T-helper 2 cell treated with Interferon-gamma antibody and Interleukin-4, amounts not matched to agents 5 μg/mL and 100 μg/mL, for 36 hours (primary cell): ENCODE data around the gene PHLDB2.

Experiments
- DNase-seq: peaks from one replicate; pipeline ENCODE4 v3.0.0; 2021; ENCODE audit warnings: low spot score
- H3K27ac Mint-ChIP-seq: one replicate; pipeline ENCODE4 v1.8.0; 2021; ENCODE audit warnings: mild to moderate bottlenecking, mixed read lengths
- H3K27me3 Mint-ChIP-seq: one replicate; pipeline ENCODE4 v1.8.0; 2021; ENCODE audit warnings: low read depth, mixed read lengths
- H3K36me3 Mint-ChIP-seq: one replicate; pipeline ENCODE4 v1.8.0; 2021; ENCODE audit warnings: low read depth, mixed read lengths
- H3K4me1 Mint-ChIP-seq: one replicate; pipeline ENCODE4 v1.8.0; 2021; ENCODE audit warnings: low read depth, mixed read lengths
- H3K4me3 Mint-ChIP-seq: one replicate; pipeline ENCODE4 v1.8.0; 2022; ENCODE audit warnings: mild to moderate bottlenecking, moderate library complexity, mixed read lengths
- H3K9me3 Mint-ChIP-seq: one replicate; pipeline ENCODE4 v1.8.0; 2021; ENCODE audit warnings: mixed read lengths

Gene PHLDB2

DNA sequence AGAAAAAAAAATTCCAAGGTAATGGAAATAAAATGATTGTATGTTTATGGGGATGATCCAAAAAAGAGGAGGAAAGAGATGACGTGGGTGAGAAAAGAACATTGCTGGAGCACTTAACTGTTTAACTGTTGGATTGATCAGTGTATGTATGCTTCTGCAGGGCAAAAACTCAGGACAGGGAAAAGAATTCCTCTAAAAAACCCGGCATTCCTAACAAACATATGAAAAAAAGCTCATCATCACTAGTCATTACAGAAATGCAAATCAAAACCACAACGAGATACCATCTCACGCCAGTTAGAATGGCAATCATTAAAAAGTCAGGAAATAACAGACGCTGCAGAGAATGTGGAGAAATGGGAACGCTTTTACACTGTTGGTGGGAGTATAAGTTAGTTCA lies 1.6 kb upstream of the PHLDB2 start:
- no peak for DNase-seq
- Mint-ChIP-seq H3K27me3 (peaks cover 66% of the 10 kb centered on the region), H3K4me3 (no peak overlapping the region), H3K4me1 (peaks cover 15% of the 10 kb centered on the region), H3K27ac (no peak overlapping the region), H3K36me3 (no peaks in the 10 kb centered on the region), H3K9me3 (no peaks in the 10 kb centered on the region)

DNA sequence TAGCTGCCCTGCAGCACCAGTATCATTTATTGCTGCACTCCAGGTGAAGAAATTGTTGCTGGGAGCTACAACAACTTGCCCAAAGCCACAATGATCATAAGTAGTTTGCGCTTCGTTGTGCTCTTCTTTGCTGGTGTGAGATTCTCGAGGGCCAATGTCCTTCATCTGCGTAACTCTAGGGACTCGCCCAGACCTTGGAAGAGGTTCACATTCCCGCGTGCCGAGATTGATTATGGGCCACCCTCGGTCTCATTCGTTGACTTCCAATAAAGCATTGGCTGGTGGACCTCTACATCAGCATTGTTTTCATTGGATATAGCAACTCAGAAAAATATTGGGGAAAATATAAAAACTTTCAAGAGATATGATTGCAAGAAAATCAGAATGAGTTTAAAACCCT lies 423 bp upstream of the PHLDB2 start:
- DNase-seq, result no peak
- H3K9me3 Mint-ChIP-seq, result no peaks in the 10 kb centered on the region
- H3K27me3 Mint-ChIP-seq, result peaks cover 74% of the 10 kb centered on the region
- H3K4me1 Mint-ChIP-seq, result peaks cover 15% of the 10 kb centered on the region
- H3K4me3 Mint-ChIP-seq, result peak overlapping the region; percentile 69
- H3K36me3 Mint-ChIP-seq, result no peaks in the 10 kb centered on the region
- no peak overlapping the region for H3K27ac Mint-ChIP-seq

DNA sequence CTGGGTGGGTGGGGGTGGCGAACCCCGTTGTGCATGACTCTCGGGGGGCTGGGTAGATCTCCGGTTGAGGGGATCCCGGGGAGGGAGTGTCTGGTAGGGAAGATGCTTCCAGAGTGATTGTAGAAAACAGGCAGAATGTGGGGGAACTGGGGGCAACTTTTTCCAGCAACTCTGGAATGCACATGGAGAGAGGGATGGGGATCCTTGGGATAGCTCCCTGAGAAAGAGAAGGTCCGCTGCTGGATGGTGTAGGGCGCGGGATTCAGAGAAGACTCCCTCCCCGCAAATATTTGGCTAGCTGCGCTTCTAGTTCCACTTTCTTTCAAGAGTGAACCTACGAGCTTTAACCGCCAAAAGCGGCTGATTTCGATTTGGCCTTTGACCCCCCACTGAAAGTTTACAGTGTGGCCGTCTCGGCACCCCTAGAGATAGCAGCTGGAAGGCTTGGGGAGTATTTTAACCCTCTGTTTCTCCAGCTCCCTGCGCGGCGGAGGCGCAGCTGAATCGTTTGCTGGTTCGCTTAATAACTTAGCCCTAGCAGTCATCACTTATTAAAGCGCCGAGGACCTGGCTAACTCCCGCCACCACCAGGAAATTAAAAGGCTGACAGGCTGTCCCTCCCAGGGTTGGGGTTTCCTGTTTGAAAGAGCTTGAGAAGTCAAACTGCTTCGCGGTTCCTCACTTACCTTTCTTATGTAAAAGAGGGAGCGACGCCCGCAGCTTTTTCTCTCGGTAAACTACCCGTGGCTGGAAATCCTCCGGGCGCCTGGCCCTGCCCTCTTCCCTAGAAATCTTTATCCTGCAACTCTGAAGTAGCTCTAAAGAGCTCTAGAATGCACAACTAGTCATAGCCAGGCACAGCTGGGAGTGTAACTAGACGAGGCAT lies 1.2 kb downstream of the PHLDB2 start:
- Mint-ChIP-seq H3K36me3 (no peaks in the 10 kb centered on the region), H3K9me3 (no peaks in the 10 kb centered on the region), H3K27ac (peak overlapping the region; percentile 62), H3K4me1 (peaks cover 15% of the 10 kb centered on the region), H3K4me3 (peak overlapping the region; percentile 91), H3K27me3 (peaks cover 74% of the 10 kb centered on the region)
- DNase-seq, result peak; percentile 46

DNA sequence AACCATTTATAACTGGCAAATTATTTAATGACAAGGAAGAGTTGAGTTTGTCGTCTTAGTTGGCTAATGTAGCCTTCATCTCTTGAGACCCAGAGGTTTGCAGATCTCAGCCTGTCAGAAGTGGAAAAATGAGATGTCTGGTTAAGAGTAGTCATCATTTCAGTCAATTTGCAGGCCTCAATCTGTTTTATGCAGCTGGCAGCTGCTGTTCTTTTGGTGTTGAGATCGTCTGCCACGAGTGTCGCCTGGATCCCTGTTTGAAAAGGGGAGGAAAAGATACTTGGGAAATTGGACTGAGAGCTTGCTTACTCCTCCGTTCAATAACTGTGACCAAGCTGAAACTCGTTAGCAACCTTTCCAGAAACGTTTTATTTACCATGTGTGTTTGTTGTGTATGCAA lies 2.3 kb downstream of the PHLDB2 start:
- no peak for DNase-seq

DNA sequence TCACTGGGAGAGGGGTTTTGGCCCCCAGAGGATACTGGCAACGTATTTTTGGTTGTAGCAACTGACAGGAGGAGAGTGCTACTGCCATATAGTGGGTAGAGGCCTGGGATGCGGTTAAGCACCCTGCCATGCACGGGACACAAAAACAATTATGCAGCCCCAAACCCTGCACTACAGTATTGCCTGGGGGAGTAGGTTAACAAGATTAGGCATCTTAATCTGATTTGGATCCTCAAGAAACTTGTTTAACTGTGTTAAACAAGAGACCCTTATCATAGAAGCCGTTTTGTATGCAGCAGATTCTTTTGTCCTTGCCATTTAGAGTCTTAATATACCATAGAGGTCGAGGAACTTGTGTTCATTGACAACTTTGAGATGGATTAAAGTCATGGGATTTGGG lies 3.4 kb downstream of the PHLDB2 start:
- peaks cover 63% of the 10 kb centered on the region for H3K27me3 Mint-ChIP-seq
- H3K9me3 Mint-ChIP-seq, result no peaks in the 10 kb centered on the region
- H3K4me1 Mint-ChIP-seq, result peaks cover 15% of the 10 kb centered on the region
- no peak for DNase-seq
- H3K27ac Mint-ChIP-seq, result no peak overlapping the region
- H3K4me3 Mint-ChIP-seq, result no peak overlapping the region
- H3K36me3 Mint-ChIP-seq, result no peaks in the 10 kb centered on the region

More for the DNA sequence above, 2.3 kb downstream of the PHLDB2 start:
- Mint-ChIP-seq H3K36me3 (no peaks in the 10 kb centered on the region), H3K27ac (no peak overlapping the region), H3K4me1 (peaks cover 15% of the 10 kb centered on the region), H3K9me3 (no peaks in the 10 kb centered on the region), H3K4me3 (peak overlapping the region; percentile 91), H3K27me3 (peaks cover 71% of the 10 kb centered on the region)

DNA sequence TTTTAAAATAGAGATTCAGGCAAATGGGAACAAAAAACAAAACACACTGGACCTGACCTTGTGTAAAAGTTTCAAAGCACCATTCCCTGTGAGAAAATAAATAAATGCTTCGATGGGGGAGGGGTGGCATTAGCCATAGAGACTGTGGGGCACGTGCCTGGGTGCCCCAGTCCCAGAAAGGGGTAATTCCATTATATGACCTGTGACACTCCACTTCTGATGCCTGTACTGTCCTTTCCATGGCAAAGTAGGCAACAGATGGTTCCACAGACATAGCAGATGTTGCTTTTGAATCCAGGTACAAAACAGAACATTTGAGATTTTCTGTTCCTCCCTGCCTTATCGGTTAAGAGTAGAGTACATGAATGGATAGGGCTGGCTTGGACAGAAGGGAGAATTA lies 3.9 kb downstream of the PHLDB2 start:
- no peak overlapping the region for H3K27ac Mint-ChIP-seq
- peaks cover 13% of the 10 kb centered on the region for H3K4me1 Mint-ChIP-seq
- peaks cover 57% of the 10 kb centered on the region for H3K27me3 Mint-ChIP-seq
- no peaks in the 10 kb centered on the region for H3K36me3 Mint-ChIP-seq
- H3K9me3 Mint-ChIP-seq, result no peaks in the 10 kb centered on the region
- DNase-seq, result no peak
- H3K4me3 Mint-ChIP-seq, result no peak overlapping the region

DNA sequence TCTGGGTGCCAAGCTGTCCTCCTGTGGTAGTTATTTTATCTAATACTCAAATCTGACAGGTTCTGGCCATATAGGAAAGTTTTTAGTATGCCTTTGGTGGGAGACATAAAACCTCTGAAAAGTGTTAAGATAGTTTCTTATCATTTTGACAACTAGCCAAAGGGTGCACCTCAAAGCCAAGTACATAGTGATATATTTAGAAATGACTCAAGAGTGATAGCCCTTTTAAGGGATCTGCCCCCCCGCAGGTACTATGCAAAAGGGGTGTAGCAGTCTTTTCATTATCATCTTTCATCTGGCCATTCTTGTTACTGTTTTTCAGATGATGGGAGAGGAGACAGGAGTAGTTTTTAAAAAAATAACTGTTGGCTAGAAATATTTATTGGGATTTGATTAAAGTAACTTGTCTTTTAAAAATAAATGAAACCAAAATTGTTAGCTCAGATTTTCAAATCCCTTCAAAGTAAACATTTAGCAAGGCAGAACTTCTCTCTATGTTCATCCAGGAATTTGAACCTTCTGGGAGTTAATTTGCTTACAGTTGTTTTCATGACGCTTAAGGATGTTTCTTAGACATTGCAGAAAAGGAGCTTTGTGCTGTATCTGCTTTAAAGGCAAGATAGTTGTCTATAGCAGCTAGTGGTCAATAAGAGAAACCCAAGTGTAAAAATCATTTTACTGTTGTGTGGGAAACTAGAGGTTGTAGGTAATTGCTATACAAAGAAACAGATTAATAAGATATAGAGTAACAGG lies 5.1 kb downstream of the PHLDB2 start:
- Mint-ChIP-seq H3K36me3 (no peaks in the 10 kb centered on the region), H3K4me3 (no peak overlapping the region), H3K9me3 (no peaks in the 10 kb centered on the region), H3K27me3 (peaks cover 49% of the 10 kb centered on the region), H3K4me1 (peaks cover 12% of the 10 kb centered on the region), H3K27ac (no peak overlapping the region)
- DNase-seq, result no peak

DNA sequence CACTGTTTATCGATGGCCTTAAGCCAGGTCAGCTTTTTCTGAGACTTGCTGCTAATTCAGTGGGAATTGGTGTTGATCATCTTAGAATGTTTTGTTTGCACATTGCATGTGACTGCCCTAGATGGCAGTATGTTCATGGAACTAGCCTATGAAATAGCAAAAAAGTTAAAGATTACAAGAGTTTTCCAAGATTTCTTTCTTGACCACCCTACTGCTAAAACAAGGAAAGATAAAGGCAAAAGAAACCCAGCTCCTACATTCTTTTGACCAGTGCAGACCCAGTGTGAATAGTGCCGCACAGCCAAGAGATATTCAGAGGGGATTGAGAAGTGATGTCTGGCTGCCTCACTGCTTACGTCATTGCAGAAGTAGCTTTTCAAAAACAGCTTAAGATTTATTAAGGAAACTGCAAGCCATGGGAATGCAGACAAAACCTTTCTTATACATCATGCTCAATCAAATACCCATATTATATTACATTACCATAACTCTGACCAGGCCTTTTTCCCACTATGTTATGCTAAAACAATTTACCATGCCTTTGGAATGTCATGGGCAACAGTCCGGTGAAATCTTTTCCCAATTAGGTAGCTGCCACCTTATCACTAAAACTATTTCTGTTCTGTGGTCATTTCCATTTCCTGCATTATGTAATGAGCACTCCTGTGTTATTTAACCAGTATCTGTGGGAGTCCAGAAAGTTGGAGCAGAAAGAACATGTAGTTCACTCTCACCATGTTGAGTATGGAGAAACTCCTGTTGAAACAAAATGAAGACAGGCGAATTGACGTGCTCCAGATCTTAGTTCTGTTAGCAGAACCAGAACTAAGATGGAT lies 6.0 kb downstream of the PHLDB2 start:
- Mint-ChIP-seq H3K27me3 (peaks cover 50% of the 10 kb centered on the region), H3K27ac (no peak overlapping the region), H3K4me1 (peaks cover 9% of the 10 kb centered on the region), H3K9me3 (no peaks in the 10 kb centered on the region), H3K4me3 (no peak overlapping the region), H3K36me3 (no peaks in the 10 kb centered on the region)
- DNase-seq, result no peak

DNA sequence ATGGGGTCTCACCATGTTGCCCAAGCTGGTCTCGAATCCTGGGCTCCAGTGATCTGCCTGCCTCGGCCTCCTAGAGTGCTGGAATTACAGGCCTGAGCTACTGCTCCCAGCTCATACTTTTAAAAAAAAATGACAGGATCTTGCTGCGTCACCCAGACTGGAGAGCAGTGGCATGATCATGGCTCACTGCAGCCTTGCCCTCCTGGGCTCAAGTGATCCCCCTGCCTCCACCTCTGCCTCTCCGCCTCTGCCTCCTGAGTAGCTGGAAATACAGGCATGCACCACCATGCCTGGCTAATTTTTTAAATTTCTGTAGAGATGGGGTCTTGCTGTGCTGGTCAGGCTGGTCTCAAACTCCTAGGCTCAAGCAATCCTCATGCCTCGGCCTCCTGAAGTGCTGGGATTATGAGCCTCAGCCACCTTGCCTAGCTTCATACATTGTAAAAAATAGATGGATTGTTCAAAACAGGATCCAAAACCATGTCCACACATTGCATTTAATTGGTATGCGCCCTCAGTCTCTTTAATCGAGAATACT lies 8.9 kb downstream of the PHLDB2 start:
- Mint-ChIP-seq H3K36me3 (no peaks in the 10 kb centered on the region), H3K27me3 (peaks cover 33% of the 10 kb centered on the region), H3K9me3 (no peaks in the 10 kb centered on the region), H3K27ac (no peak overlapping the region), H3K4me1 (no peaks in the 10 kb centered on the region), H3K4me3 (no peak overlapping the region)
- no peak for DNase-seq

DNA sequence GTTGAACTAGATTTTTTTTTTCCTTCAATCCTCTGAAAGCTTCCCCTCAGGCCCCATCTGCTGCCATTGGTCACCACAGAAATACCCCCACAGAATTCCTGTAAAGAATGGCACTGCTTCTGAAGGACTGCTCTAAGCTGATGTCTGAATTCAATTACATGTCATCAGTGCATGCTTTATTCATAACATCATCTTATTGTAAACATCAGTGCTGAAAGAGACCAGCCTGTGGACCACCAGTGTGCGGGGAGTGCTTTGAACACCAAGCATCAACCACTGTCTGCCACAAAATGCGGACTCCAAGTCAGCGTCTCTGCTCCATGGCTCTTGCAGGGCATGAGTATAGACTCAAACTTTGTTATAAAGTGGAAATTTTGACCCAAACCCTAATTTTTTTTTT lies 11.6 kb downstream of the PHLDB2 start:
- Mint-ChIP-seq H3K36me3 (no peaks in the 10 kb centered on the region), H3K27ac (no peak overlapping the region), H3K27me3 (peaks cover 17% of the 10 kb centered on the region), H3K9me3 (no peaks in the 10 kb centered on the region), H3K4me1 (no peaks in the 10 kb centered on the region), H3K4me3 (no peak overlapping the region)
- DNase-seq, result no peak

DNA sequence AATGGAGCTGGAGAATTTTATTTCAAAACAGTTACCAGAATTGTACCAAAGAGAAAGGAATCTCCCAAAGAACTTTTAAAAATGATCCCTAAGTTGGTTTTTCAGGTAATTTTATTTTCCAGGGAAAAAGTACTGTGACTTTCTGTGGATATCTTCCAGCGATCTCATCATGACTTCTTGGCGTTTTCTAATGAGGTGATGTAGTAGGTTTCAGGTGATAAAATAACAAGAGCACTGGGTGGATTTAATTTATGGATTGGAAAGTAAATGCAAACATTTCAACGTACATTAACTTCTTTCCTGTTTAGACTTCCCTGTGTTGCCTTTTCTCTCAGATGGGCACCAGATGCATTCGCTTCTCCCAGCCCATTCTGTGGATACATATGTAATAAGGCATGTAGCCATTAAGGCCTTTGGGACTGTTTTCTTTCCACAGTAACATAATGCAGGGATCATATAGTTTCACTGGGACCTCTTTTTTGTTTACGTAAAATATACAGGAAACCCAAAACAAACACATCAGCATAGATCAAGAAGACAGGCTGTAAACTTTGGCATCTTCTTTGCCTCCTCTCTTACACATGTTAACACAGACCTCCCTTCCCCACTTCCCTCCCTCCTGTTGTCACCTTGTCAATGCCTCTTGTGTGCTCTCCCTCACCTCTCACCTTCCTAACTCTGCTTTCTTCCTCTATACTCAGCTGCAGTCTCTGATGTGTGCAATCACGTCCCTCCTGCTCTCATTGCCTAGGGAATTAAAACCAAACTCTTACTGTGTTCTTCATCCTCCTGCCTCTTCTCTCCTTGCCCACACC lies 13.0 kb downstream of the PHLDB2 start:
- Mint-ChIP-seq H3K27me3 (peaks cover 19% of the 10 kb centered on the region), H3K4me1 (no peaks in the 10 kb centered on the region), H3K36me3 (no peaks in the 10 kb centered on the region), H3K9me3 (no peaks in the 10 kb centered on the region), H3K4me3 (no peak overlapping the region), H3K27ac (no peak overlapping the region)
- DNase-seq, result no peak

DNA sequence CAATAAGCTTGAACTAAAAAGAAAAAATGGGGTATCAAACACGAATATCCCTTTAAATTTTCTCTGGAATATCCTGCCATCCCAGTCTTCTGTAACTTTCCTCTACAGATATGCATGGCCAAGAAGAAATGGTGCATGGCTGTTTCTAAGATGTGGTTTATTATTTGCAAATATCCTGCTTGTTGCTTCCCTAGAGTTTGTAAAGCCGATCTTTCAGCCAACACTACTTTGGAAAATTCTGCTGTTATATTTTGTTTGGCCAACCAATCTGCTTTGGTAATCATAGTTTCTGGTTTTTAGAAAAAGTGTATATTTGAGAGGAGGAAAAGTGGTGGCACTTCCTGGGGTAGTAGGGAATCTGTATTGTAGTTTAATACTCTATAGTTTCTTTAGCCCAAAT lies 13.9 kb downstream of the PHLDB2 start:
- Mint-ChIP-seq H3K4me3 (no peak overlapping the region), H3K27me3 (peaks cover 24% of the 10 kb centered on the region), H3K27ac (no peak overlapping the region), H3K9me3 (no peaks in the 10 kb centered on the region), H3K4me1 (no peaks in the 10 kb centered on the region), H3K36me3 (no peaks in the 10 kb centered on the region)
- DNase-seq, result no peak

DNA sequence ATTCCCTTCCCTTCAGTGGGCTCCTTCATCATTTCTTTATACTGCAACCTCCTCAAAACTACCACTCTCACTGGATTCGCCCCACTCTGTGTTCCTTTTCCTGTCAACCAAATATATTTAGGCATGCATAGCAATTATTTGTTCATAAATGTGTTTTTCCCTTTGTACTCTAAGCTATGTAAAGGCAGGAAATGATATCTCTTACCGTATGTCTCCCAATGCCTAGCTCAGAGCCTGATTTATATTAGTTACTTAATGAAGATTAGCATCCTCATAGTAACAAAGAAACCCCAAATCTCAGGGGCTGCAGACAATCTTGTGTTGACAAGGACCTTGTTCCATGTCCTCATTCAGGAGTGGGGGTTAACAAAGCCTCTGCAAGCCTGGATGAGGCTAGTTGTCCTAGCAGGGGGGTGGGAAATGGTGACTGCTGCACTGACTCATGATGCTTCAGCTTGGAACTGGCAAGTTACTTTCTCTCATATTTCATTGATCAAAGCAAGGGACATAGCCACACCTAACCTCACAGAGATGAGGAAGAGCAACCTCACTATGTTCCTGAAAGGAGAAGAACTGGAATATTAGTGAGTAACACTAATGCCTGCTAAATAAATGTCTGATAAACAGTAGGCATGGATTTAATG lies 15.2 kb downstream of the PHLDB2 start:
- DNase-seq, result no peak
- H3K9me3 Mint-ChIP-seq, result no peaks in the 10 kb centered on the region
- no peak overlapping the region for H3K4me3 Mint-ChIP-seq
- no peaks in the 10 kb centered on the region for H3K36me3 Mint-ChIP-seq
- H3K4me1 Mint-ChIP-seq, result no peaks in the 10 kb centered on the region
- no peak overlapping the region for H3K27ac Mint-ChIP-seq
- peaks cover 30% of the 10 kb centered on the region for H3K27me3 Mint-ChIP-seq
